HepG2 (cell line): Measurements from ENCODE around the gene PRR29. TPM values are rescaled to one million over a fixed set of nuclear protein-coding genes. Genes with fewer than 3 reads are reported as not detected.

Source experiments
- ARID2 ChIP-seq: sonication (generic); formaldehyde crosslinking; IDR thresholded peaks from 2 replicates; pipeline ENCODE4 v1.8.1; 2022; ENCODE audit warnings: mild to moderate bottlenecking, missing genetic modification reagents, borderline replicate concordance
- CHCHD3 ChIP-seq: sonication (generic); formaldehyde crosslinking; IDR thresholded peaks from 2 replicates; pipeline ENCODE4 v1.8.0; 2022; ENCODE audit warnings: mild to moderate bottlenecking, missing genetic modification reagents, moderate library complexity
- FOXA1 ChIP-seq, 2 experiments: fragments of 450-650 bp in 1 of 2; sonication (generic) in 1 of 2; formaldehyde crosslinking in 1 of 2; IDR thresholded peaks; 2 replicates each; pipeline versions ENCODE4 v1.4.0 to v1.6.1; 2016 to 2020; ENCODE audit warnings: missing genetic modification reagents in 1 of 2
- JDP2 ChIP-seq: sonication (generic); formaldehyde crosslinking; IDR thresholded peaks from 2 replicates; pipeline ENCODE4 v1.8.1; 2022; ENCODE audit warnings: missing genetic modification reagents, borderline replicate concordance
- RBAK ChIP-seq: sonication (generic); formaldehyde crosslinking; IDR thresholded peaks from 2 replicates; pipeline ENCODE4 v1.5.1; 2020; ENCODE audit warnings: mild to moderate bottlenecking, missing genetic modification reagents
- SALL1 ChIP-seq: sonication (generic); formaldehyde crosslinking; IDR thresholded peaks from 2 replicates; pipeline ENCODE4 v1.8.0; 2022; ENCODE audit warnings: mild to moderate bottlenecking, missing genetic modification reagents
- SAP130 ChIP-seq: IDR thresholded peaks from 2 replicates; pipeline ENCODE4 v1.6.1; 2016; ENCODE audit warnings: low read depth
- SOX13 ChIP-seq, 3 experiments: fragments of 450-650 bp in 1 of 3; sonication (generic) in 1 of 3; formaldehyde crosslinking in 1 of 3; IDR thresholded peaks in 2 of 3; conservative IDR thresholded peaks in 1 of 3; 2 replicates each; pipeline versions ENCODE4 v1.5.0 to v1.6.1; 2016 to 2020; ENCODE audit warnings: antibody characterized with exemption in 1 of 3, mild to moderate bottlenecking in 1 of 3, missing compliant biosample characterization in 1 of 3, missing genetic modification reagents in 1 of 3, moderate library complexity in 1 of 3
- SOX6 ChIP-seq, 2 experiments: fragments of 450-650 bp in 1 of 2; sonication (generic) in 1 of 2; formaldehyde crosslinking in 1 of 2; IDR thresholded peaks; 2 replicates each; pipeline versions ENCODE4 v1.4.0 to v1.6.1; 2017 to 2020; ENCODE audit warnings: antibody characterized with exemption in 1 of 2, mild to moderate bottlenecking in 1 of 2, missing genetic modification reagents in 1 of 2
- ZBTB7B ChIP-seq: sonication (generic); formaldehyde crosslinking; IDR thresholded peaks from 2 replicates; pipeline ENCODE4 v1.4.0; 2020; ENCODE audit warnings: missing genetic modification reagents
- ZNF776 ChIP-seq: sonication (generic); formaldehyde crosslinking; IDR thresholded peaks from 2 replicates; pipeline ENCODE4 v1.4.0; 2020; ENCODE audit warnings: mild to moderate bottlenecking, missing genetic modification reagents
- ZNF83 ChIP-seq: sonication (generic); formaldehyde crosslinking; IDR thresholded peaks from 2 replicates; pipeline ENCODE4 v1.4.0; 2020; ENCODE audit warnings: missing genetic modification reagents, mild to moderate bottlenecking, borderline replicate concordance
- ZSCAN31 ChIP-seq: sonication (generic); formaldehyde crosslinking; IDR thresholded peaks from 2 replicates; pipeline ENCODE4 v1.5.0; 2020; ENCODE audit warnings: low read depth, mild to moderate bottlenecking, missing genetic modification reagents
- polyA plus RNA-seq, 8 experiments: library from polyadenylated mRNA; depleted of rRNA in 3 of 8; stranded (reverse) in 7 of 8; unstranded in 1 of 8; fragments of >200 nt; fragmentation: Illumina TruSeq in 4 of 8; extraction: Trizol in 4 of 8; gene quantifications; 2 replicates each; pipeline versions ENCODE4 v1.2.1 to v1.2.3, GENCODE V29; 2011 to 2016; ENCODE audit warnings: low read depth in 4 of 8, missing spikeins in 1 of 8, mixed read lengths in 1 of 8; ENCODE audit not compliant: insufficient read depth in 1 of 8
- total RNA-seq, 5 experiments: library from RNA; depleted of rRNA; stranded (reverse); fragments of >200 nt; fragmentation: Illumina TruSeq; extraction: Trizol; gene quantifications; 2 replicates each; pipeline ENCODE4 v1.2.3, GENCODE V29; 2016; ENCODE audit warnings: low read depth in 1 of 5
- TF ChIP-seq, protein P1 (sequence below): sonication (generic); formaldehyde crosslinking; IDR thresholded peaks from 2 replicates; pipeline ENCODE4 v1.4.0; 2020; ENCODE audit warnings: missing genetic modification reagents
- TF ChIP-seq, protein P2 (sequence below): sonication (generic); formaldehyde crosslinking; IDR thresholded peaks from 2 replicates; pipeline ENCODE4 v1.8.0; 2022; ENCODE audit warnings: mild to moderate bottlenecking, missing genetic modification reagents, moderate library complexity
- TF ChIP-seq, protein P3 (sequence below): IDR thresholded peaks from 2 replicates; pipeline ENCODE4 v1.6.1; 2016; ENCODE audit warnings: low read depth
- TF ChIP-seq, protein P4 (sequence below): sonication (generic); formaldehyde crosslinking; IDR thresholded peaks from 2 replicates; pipeline ENCODE4 v1.5.1; 2020; ENCODE audit warnings: mild to moderate bottlenecking, missing genetic modification reagents

Gene PRR29
- total and polyA plus RNA-seq, 2 of the 13 experiments (the other 11 are each of a cell fraction or from before 2014, with no cell fraction given): 0.07 to 0.20 TPM

DNA sequence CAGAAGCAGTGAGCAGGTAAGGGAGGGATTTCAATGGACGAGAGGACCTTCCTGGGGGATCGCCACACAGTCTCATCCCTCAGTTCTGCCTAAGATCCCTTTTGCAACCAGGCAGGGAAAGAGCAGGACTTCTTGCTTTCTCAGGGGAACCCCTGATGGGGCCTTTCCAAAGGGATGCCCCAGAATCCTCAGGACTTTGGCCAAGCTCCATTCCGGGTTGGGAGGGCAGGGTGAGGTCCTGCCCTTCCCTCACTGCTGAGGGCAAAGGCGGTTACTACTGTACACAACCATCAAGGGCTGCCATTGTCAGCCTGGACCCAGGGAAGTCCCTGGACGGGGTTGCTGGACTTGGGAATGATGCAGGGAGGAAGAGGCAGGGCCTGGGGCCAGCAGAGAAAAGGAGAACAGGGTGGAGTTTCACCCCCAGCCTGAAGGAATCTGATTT, 9.7 kb downstream of the PRR29 start (continued):
- TF ChIP-seq, protein P1, sequence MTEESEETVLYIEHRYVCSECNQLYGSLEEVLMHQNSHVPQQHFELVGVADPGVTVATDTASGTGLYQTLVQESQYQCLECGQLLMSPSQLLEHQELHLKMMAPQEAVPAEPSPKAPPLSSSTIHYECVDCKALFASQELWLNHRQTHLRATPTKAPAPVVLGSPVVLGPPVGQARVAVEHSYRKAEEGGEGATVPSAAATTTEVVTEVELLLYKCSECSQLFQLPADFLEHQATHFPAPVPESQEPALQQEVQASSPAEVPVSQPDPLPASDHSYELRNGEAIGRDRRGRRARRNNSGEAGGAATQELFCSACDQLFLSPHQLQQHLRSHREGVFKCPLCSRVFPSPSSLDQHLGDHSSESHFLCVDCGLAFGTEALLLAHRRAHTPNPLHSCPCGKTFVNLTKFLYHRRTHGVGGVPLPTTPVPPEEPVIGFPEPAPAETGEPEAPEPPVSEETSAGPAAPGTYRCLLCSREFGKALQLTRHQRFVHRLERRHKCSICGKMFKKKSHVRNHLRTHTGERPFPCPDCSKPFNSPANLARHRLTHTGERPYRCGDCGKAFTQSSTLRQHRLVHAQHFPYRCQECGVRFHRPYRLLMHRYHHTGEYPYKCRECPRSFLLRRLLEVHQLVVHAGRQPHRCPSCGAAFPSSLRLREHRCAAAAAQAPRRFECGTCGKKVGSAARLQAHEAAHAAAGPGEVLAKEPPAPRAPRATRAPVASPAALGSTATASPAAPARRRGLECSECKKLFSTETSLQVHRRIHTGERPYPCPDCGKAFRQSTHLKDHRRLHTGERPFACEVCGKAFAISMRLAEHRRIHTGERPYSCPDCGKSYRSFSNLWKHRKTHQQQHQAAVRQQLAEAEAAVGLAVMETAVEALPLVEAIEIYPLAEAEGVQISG (CRISPR knock-in tag): no peak
- TF ChIP-seq RBAK (CRISPR knock-in tag) (0 out of 2 replicates have a peak, but pooled peaks have one; percentile 37), SOX6 (IDR thresholded peaks at IDR 0.05) (no peak), SOX6 (CRISPR knock-in tag; IDR thresholded peaks at IDR 0.05) (peak; percentile 59; the same call in 1 of the 2 replicates), SAP130 (CRISPR knock-in tag) (peak; percentile 52), FOXA1 (IDR thresholded peaks at IDR 0.05) (no peak), FOXA1 (CRISPR knock-in tag; IDR thresholded peaks at IDR 0.05) (peak; percentile 77), SOX13 (IDR thresholded peaks at IDR 0.05) (no peak), SOX13 (CRISPR knock-in tag; conservative IDR thresholded peaks at IDR 0.05 in 1 of 2, IDR thresholded peaks at IDR 0.05 in 1 of 2) (0 out of 4 replicates have a peak, but pooled peaks of 1 of the 2 experiments have one; percentile 44), ZNF83 (CRISPR knock-in tag) (no peak), ZBTB7B (CRISPR knock-in tag) (no peak), ZNF776 (CRISPR knock-in tag) (no peak), CHCHD3 (CRISPR knock-in tag) (no peak), ZSCAN31 (no peak), JDP2 (CRISPR knock-in tag) (no peak), ARID2 (CRISPR knock-in tag) (no peak), SALL1 (CRISPR knock-in tag) (peak; percentile 67)
- TF ChIP-seq, protein P2, sequence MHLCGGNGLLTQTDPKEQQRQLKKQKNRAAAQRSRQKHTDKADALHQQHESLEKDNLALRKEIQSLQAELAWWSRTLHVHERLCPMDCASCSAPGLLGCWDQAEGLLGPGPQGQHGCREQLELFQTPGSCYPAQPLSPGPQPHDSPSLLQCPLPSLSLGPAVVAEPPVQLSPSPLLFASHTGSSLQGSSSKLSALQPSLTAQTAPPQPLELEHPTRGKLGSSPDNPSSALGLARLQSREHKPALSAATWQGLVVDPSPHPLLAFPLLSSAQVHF (CRISPR knock-in tag): no peak
- TF ChIP-seq, protein P3, sequence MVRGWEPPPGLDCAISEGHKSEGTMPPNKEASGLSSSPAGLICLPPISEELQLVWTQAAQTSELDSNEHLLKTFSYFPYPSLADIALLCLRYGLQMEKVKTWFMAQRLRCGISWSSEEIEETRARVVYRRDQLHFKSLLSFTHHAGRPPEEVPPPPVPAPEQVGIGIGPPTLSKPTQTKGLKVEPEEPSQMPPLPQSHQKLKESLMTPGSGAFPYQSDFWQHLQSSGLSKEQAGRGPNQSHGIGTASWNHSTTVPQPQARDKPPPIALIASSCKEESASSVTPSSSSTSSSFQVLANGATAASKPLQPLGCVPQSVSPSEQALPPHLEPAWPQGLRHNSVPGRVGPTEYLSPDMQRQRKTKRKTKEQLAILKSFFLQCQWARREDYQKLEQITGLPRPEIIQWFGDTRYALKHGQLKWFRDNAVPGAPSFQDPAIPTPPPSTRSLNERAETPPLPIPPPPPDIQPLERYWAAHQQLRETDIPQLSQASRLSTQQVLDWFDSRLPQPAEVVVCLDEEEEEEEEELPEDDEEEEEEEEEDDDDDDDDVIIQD: 0 out of 2 replicates have a peak, but pooled peaks have one; percentile 51
- TF ChIP-seq, protein P4, sequence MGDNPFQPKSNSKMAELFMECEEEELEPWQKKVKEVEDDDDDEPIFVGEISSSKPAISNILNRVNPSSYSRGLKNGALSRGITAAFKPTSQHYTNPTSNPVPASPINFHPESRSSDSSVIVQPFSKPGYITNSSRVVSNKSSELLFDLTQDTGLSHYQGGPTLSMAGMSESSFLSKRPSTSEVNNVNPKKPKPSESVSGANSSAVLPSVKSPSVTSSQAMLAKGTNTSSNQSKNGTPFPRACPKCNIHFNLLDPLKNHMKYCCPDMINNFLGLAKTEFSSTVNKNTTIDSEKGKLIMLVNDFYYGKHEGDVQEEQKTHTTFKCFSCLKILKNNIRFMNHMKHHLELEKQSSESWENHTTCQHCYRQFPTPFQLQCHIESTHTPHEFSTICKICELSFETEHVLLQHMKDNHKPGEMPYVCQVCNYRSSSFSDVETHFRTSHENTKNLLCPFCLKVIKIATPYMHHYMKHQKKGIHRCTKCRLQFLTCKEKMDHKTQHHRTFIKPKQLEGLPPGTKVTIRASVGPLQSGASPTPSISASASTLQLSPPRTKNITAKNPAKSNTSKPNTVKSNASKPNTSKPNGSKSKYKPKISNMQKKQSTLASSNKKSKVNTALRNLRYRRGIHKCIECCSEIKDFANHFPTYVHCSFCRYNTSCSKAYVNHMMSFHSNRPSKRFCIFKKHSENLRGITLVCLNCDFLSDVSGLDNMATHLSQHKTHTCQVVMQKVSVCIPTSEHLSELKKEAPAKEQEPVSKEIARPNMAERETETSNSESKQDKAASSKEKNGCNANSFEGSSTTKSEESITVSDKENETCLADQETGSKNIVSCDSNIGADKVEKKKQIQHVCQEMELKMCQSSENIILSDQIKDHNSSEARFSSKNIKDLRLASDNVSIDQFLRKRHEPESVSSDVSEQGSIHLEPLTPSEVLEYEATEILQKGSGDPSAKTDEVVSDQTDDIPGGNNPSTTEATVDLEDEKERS (CRISPR knock-in tag): no peak
